HG02870 (cell line): ENCODE measurements around the gene GAD2.
A peak's percentile ranks its signal among the peaks of the same experiment; 100 is the strongest.

Source experiments
- ATAC-seq: cut with Tn5 transposase; IDR thresholded peaks from one replicate; pipeline ENCODE4 v1.9.1; 2021; ENCODE audit warnings: mild to moderate bottlenecking, moderate library complexity; ENCODE audit not compliant: unreplicated experiment

The GAD2 gene

GRCh38 chr10:26221541-26221940 is 5.0 kb downstream of the GAD2 start:
- ATAC-seq = no peak

- no peak for ATAC-seq
Measured at GRCh38 chr10:26222563-26222962, 6.0 kb downstream of the GAD2 start.

GRCh38 chr10:26225322-26225721 is 8.7 kb downstream of the GAD2 start:
- no peak for ATAC-seq

- ATAC-seq = no peak
Measured at GRCh38 chr10:26227786-26228185, 11.2 kb downstream of the GAD2 start.

GRCh38 chr10:26232174-26232573 is 15.6 kb downstream of the GAD2 start:
- no peak for ATAC-seq

- no peak for ATAC-seq
Measured at GRCh38 chr10:26235761-26236160, 19.2 kb downstream of the GAD2 start.

GRCh38 chr10:26238378-26238777 is 21.8 kb downstream of the GAD2 start:
- no peak for ATAC-seq

- ATAC-seq = no peak
Measured at GRCh38 chr10:26242706-26243350, 26.3 kb downstream of the GAD2 start.

GRCh38 chr10:26243351-26243720 is 26.8 kb downstream of the GAD2 start:
- ATAC-seq = no peak

GRCh38 chr10:26249681-26250080 is 33.1 kb downstream of the GAD2 start:
- no peak for ATAC-seq

GRCh38 chr10:26251925-26252324 is 35.4 kb downstream of the GAD2 start:
- no peak for ATAC-seq

GRCh38 chr10:26254616-26255015 is 38.0 kb downstream of the GAD2 start:
- ATAC-seq = no peak

GRCh38 chr10:26259341-26259740 is 42.8 kb downstream of the GAD2 start:
- ATAC-seq = no peak

GRCh38 chr10:26269754-26270153 is 53.2 kb downstream of the GAD2 start:
- ATAC-seq = no peak

GRCh38 chr10:26274391-26274790 is 57.8 kb downstream of the GAD2 start:
- no peak for ATAC-seq

- ATAC-seq = no peak
Measured at GRCh38 chr10:26278295-26278694, 61.7 kb downstream of the GAD2 start.

GRCh38 chr10:26290236-26290635 is 73.7 kb downstream of the GAD2 start:
- no peak for ATAC-seq

GRCh38 chr10:26291721-26292480 is 75.3 kb downstream of the GAD2 start:
- no peak for ATAC-seq

- no peak for ATAC-seq
Measured at GRCh38 chr10:26296360-26296759, 79.8 kb downstream of the GAD2 start.

GRCh38 chr10:26300001-26300400 is 83.4 kb downstream of the GAD2 start:
- no peak for ATAC-seq

GRCh38 chr10:26303366-26303765 is 86.8 kb downstream of the GAD2 start:
- no peak for ATAC-seq

GRCh38 chr10:26310361-26310760 is 93.8 kb downstream of the GAD2 start:
- ATAC-seq = peak; percentile 81
